Measurements from ENCODE around the gene DPYSL4.

DNA sequence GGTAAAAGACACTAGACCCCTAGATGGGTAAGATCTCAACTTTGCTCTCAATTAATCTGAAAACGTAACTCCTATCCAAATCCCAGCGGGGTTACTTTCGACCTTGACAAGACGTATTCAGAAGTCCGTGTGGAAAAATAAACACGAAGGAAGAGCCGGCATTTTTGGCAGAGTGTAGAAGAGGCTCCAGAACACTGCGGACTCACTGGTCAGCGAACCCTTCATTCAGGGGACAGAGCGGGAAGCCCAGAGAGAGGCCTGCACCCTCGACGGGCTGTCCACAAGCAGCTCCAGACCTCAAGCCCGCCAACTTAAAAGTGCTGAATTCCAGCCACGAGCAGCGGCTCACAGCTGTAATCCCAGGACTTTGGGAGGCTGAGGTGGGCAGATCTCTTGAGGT is 54.7 kb downstream of the DPYSL4 start:
- TF ChIP-seq TAF1 (IDR thresholded peaks at IDR 0.05; ENCODE audit: borderline replicate concordance, insufficient read depth, low read length) = no peak
- TF ChIP-seq POLR2AphosphoS5 (IDR thresholded peaks at IDR 0.05; ENCODE audit: low read depth, low read length) = no peak
- no peak for TF ChIP-seq SIN3A (IDR thresholded peaks at IDR 0.05; ENCODE audit: borderline replicate concordance, insufficient read depth, low read length)
- no peak for TF ChIP-seq REST (IDR thresholded peaks at IDR 0.05; ENCODE audit: insufficient read depth in 1 of 2, low read depth in 2 of 2, low read length in 2 of 2)

All from PFSK-1 (cell line).